SK-N-SH treated with all-trans-retinoic acid at 6 μM for 48 hours (cell line): ENCODE data around the gene VWF.

ENCODE experiments used
- ATAC-seq: fragments of 200-7000 bp; cut with Tn5 transposase; 3 replicates; pipeline ENCODE4 v1.9.1; 2020; ENCODE audit warnings: mild to moderate bottlenecking, moderate library complexity
- ARNTL ChIP-seq: fragments of 450-650 bp; formaldehyde crosslinking; IDR thresholded peaks from 2 replicates; pipeline ENCODE4 v1.5.0; 2020; ENCODE audit warnings: low read depth, mild to moderate bottlenecking, moderate library complexity, borderline replicate concordance
- BACH2 ChIP-seq: fragments of 250-450 bp; sonication (Bioruptor Pico); IDR thresholded peaks from 2 replicates; pipeline ENCODE4 v1.9.0; 2021; ENCODE audit warnings: mild to moderate bottlenecking, borderline replicate concordance
- CSDC2 ChIP-seq: fragments of 250-450 bp; sonication (Bioruptor Pico); IDR thresholded peaks from 2 replicates; pipeline ENCODE4 v1.5.0; 2020; ENCODE audit warnings: mild to moderate bottlenecking, moderate library complexity
- ESRRG ChIP-seq: fragments of 250-450 bp; sonication (Bioruptor Pico); IDR thresholded peaks from 2 replicates; pipeline ENCODE4 v1.6.1; 2021; ENCODE audit warnings: mild to moderate bottlenecking
- GLIS3 ChIP-seq: fragments of 250-450 bp; sonication (Bioruptor Pico); IDR thresholded peaks from 2 replicates; pipeline ENCODE4 v1.5.0; 2020; ENCODE audit warnings: mild to moderate bottlenecking, moderate library complexity
- ISL1 ChIP-seq: fragments of 250-450 bp; sonication (Bioruptor Pico); IDR thresholded peaks from 2 replicates; pipeline ENCODE4 v2.1.2; 2022; ENCODE audit warnings: mild to moderate bottlenecking, moderate library complexity
- OSR1 ChIP-seq: fragments of 250-450 bp; sonication (Bioruptor Pico); IDR thresholded peaks from 2 replicates; pipeline ENCODE4 v1.8.0; 2022; ENCODE audit warnings: moderate library complexity, mild to moderate bottlenecking, inconsistent platforms
- PPARA ChIP-seq: fragments of 250-450 bp; sonication (Bioruptor Pico); IDR thresholded peaks from 2 replicates; pipeline ENCODE4 v1.5.0; 2020; ENCODE audit warnings: mild to moderate bottlenecking, borderline replicate concordance
- RARB ChIP-seq: fragments of 250-450 bp; sonication (Bioruptor Pico); IDR thresholded peaks from 2 replicates; pipeline ENCODE4 v1.8.0; 2021; ENCODE audit warnings: mild to moderate bottlenecking, moderate library complexity
- SNAI2 ChIP-seq: fragments of 250-450 bp; sonication (Bioruptor Pico); IDR thresholded peaks from 2 replicates; pipeline ENCODE4 v1.5.0; 2020; ENCODE audit warnings: mild to moderate bottlenecking, moderate library complexity
- TCF4 ChIP-seq: fragments of 250-450 bp; sonication (Bioruptor Pico); IDR thresholded peaks from 2 replicates; pipeline ENCODE4 v1.8.0; 2021; ENCODE audit warnings: mild to moderate bottlenecking, moderate library complexity, borderline replicate concordance
- TOX ChIP-seq: fragments of 250-450 bp; sonication (Bioruptor Pico); IDR thresholded peaks from 2 replicates; pipeline ENCODE4 v1.8.0; 2021; ENCODE audit warnings: mild to moderate bottlenecking, moderate library complexity, borderline replicate concordance
- ZC3H10 ChIP-seq: fragments of 250-450 bp; sonication (Bioruptor Pico); IDR thresholded peaks from 2 replicates; pipeline ENCODE4 v1.5.1; 2021; ENCODE audit warnings: mild to moderate bottlenecking, moderate library complexity
- ZFP3 ChIP-seq: fragments of 250-450 bp; sonication (Bioruptor Pico); IDR thresholded peaks from 2 replicates; pipeline ENCODE4 v1.5.0; 2020; ENCODE audit warnings: mild to moderate bottlenecking, moderate library complexity
- ZFP30 ChIP-seq: fragments of 450-650 bp; formaldehyde crosslinking; IDR thresholded peaks from 2 replicates; pipeline ENCODE4 v1.5.0; 2022; ENCODE audit warnings: mild to moderate bottlenecking, moderate library complexity
- ZNF70 ChIP-seq: fragments of 450-650 bp; formaldehyde crosslinking; IDR thresholded peaks from 2 replicates; pipeline ENCODE4 v1.5.0; 2020; ENCODE audit warnings: mild to moderate bottlenecking, moderate library complexity
- ZNF8 ChIP-seq: fragments of 450-650 bp; formaldehyde crosslinking; IDR thresholded peaks from 2 replicates; pipeline ENCODE4 v1.5.0; 2020; ENCODE audit warnings: mild to moderate bottlenecking, moderate library complexity
- TF ChIP-seq, protein P1 (sequence below): fragments of 250-450 bp; sonication (Bioruptor Pico); IDR thresholded peaks from 2 replicates; pipeline ENCODE4 v1.5.0; 2020; ENCODE audit warnings: mild to moderate bottlenecking, moderate library complexity
- TF ChIP-seq, protein P2 (sequence below): fragments of 250-450 bp; sonication (Bioruptor Pico); IDR thresholded peaks from 2 replicates; pipeline ENCODE4 v1.8.0; 2021; ENCODE audit warnings: low read depth, mild to moderate bottlenecking, moderate library complexity, borderline replicate concordance
- TF ChIP-seq, protein P3 (sequence below): fragments of 250-450 bp; sonication (Bioruptor Pico); IDR thresholded peaks from 2 replicates; pipeline ENCODE4 v1.8.0; 2020; ENCODE audit warnings: mild to moderate bottlenecking, moderate library complexity, borderline replicate concordance
- TF ChIP-seq, protein P4 (sequence below): fragments of 250-450 bp; sonication (Bioruptor Pico); IDR thresholded peaks from 2 replicates; pipeline ENCODE4 v1.5.1; 2021; ENCODE audit warnings: mild to moderate bottlenecking, moderate library complexity
- TF ChIP-seq, protein P5 (sequence below): fragments of 250-450 bp; sonication (Bioruptor Pico); IDR thresholded peaks from 2 replicates; pipeline ENCODE4 v1.5.1; 2020; ENCODE audit warnings: low read depth, mild to moderate bottlenecking, moderate library complexity

VWF gene

DNA sequence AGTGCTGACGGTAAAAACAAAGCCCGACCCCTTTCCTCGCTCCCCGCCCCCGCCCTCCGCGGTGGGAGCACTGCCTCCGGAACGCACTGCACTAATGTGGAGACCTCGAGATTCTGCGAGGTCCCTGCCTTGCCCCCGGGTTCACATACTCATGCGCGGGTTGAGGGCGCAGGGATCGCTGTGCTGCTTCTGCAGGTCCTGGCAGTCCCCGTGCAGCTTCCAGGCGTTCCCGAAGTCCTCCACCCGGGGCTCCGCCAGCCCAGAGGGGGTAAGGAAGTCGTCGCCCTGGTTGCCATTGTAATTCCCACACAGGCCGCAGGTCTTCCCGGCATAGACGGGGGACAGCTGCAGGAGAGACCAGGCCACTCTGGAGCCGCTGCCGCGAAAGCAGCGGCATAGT lies 66.8 kb downstream of the VWF start:
- no peak for TF ChIP-seq RARB
- TF ChIP-seq ARNTL (CRISPR knock-in tag) = no peak
- TF ChIP-seq SNAI2 (CRISPR knock-in tag) = no peak
- no peak for TF ChIP-seq TOX (CRISPR knock-in tag)
- no peak for TF ChIP-seq ESRRG
- TF ChIP-seq, protein P1, sequence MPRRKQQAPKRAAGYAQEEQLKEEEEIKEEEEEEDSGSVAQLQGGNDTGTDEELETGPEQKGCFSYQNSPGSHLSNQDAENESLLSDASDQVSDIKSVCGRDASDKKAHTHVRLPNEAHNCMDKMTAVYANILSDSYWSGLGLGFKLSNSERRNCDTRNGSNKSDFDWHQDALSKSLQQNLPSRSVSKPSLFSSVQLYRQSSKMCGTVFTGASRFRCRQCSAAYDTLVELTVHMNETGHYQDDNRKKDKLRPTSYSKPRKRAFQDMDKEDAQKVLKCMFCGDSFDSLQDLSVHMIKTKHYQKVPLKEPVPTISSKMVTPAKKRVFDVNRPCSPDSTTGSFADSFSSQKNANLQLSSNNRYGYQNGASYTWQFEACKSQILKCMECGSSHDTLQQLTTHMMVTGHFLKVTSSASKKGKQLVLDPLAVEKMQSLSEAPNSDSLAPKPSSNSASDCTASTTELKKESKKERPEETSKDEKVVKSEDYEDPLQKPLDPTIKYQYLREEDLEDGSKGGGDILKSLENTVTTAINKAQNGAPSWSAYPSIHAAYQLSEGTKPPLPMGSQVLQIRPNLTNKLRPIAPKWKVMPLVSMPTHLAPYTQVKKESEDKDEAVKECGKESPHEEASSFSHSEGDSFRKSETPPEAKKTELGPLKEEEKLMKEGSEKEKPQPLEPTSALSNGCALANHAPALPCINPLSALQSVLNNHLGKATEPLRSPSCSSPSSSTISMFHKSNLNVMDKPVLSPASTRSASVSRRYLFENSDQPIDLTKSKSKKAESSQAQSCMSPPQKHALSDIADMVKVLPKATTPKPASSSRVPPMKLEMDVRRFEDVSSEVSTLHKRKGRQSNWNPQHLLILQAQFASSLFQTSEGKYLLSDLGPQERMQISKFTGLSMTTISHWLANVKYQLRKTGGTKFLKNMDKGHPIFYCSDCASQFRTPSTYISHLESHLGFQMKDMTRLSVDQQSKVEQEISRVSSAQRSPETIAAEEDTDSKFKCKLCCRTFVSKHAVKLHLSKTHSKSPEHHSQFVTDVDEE (CRISPR knock-in tag) = no peak
- TF ChIP-seq TCF4 (CRISPR knock-in tag) = no peak
- TF ChIP-seq ZC3H10 (CRISPR knock-in tag) = no peak
- no peak for TF ChIP-seq OSR1 (CRISPR knock-in tag)
- TF ChIP-seq, protein P2, sequence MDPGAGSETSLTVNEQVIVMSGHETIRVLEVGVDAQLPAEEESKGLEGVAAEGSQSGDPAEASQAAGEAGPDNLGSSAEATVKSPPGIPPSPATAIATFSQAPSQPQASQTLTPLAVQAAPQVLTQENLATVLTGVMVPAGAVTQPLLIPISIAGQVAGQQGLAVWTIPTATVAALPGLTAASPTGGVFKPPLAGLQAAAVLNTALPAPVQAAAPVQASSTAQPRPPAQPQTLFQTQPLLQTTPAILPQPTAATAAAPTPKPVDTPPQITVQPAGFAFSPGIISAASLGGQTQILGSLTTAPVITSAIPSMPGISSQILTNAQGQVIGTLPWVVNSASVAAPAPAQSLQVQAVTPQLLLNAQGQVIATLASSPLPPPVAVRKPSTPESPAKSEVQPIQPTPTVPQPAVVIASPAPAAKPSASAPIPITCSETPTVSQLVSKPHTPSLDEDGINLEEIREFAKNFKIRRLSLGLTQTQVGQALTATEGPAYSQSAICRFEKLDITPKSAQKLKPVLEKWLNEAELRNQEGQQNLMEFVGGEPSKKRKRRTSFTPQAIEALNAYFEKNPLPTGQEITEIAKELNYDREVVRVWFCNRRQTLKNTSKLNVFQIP = no peak
- TF ChIP-seq, protein P3, sequence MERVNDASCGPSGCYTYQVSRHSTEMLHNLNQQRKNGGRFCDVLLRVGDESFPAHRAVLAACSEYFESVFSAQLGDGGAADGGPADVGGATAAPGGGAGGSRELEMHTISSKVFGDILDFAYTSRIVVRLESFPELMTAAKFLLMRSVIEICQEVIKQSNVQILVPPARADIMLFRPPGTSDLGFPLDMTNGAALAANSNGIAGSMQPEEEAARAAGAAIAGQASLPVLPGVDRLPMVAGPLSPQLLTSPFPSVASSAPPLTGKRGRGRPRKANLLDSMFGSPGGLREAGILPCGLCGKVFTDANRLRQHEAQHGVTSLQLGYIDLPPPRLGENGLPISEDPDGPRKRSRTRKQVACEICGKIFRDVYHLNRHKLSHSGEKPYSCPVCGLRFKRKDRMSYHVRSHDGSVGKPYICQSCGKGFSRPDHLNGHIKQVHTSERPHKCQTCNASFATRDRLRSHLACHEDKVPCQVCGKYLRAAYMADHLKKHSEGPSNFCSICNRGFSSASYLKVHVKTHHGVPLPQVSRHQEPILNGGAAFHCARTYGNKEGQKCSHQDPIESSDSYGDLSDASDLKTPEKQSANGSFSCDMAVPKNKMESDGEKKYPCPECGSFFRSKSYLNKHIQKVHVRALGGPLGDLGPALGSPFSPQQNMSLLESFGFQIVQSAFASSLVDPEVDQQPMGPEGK (CRISPR knock-in tag) = no peak
- TF ChIP-seq CSDC2 (CRISPR knock-in tag) = no peak
- no peak for TF ChIP-seq ZNF70 (CRISPR knock-in tag)
- TF ChIP-seq, protein P4, sequence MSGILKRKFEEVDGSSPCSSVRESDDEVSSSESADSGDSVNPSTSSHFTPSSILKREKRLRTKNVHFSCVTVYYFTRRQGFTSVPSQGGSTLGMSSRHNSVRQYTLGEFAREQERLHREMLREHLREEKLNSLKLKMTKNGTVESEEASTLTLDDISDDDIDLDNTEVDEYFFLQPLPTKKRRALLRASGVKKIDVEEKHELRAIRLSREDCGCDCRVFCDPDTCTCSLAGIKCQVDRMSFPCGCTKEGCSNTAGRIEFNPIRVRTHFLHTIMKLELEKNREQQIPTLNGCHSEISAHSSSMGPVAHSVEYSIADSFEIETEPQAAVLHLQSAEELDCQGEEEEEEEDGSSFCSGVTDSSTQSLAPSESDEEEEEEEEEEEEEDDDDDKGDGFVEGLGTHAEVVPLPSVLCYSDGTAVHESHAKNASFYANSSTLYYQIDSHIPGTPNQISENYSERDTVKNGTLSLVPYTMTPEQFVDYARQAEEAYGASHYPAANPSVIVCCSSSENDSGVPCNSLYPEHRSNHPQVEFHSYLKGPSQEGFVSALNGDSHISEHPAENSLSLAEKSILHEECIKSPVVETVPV = no peak
- TF ChIP-seq ZFP3 (CRISPR knock-in tag) = no peak
- TF ChIP-seq ZFP30 (CRISPR knock-in tag) = no peak
- TF ChIP-seq, protein P5, sequence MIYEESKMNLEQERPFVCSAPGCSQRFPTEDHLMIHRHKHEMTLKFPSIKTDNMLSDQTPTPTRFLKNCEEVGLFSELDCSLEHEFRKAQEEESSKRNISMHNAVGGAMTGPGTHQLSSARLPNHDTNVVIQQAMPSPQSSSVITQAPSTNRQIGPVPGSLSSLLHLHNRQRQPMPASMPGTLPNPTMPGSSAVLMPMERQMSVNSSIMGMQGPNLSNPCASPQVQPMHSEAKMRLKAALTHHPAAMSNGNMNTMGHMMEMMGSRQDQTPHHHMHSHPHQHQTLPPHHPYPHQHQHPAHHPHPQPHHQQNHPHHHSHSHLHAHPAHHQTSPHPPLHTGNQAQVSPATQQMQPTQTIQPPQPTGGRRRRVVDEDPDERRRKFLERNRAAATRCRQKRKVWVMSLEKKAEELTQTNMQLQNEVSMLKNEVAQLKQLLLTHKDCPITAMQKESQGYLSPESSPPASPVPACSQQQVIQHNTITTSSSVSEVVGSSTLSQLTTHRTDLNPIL (CRISPR knock-in tag) = no peak
- no peak for TF ChIP-seq ISL1 (CRISPR knock-in tag)
- TF ChIP-seq GLIS3 = no peak
- no peak for TF ChIP-seq BACH2 (CRISPR knock-in tag)
- no peak for ATAC-seq

GRCh38 chr12:6056406-6057240 lies 67.8 kb downstream of the VWF start:
- TF ChIP-seq PPARA (CRISPR knock-in tag) (no peak), ARNTL (CRISPR knock-in tag) (no peak), ZFP30 (CRISPR knock-in tag) (no peak), BACH2 (CRISPR knock-in tag) (no peak), ZFP3 (CRISPR knock-in tag) (no peak), TOX (CRISPR knock-in tag) (no peak), ZNF8 (no peak), RARB (no peak), SNAI2 (CRISPR knock-in tag) (no peak)
- TF ChIP-seq, protein P4 = no peak
- peak; percentile 49; the same call in 2 of the 3 replicates for ATAC-seq
